ENCODE data around the gene RHBDD2.

RHBDD2 gene

DNA sequence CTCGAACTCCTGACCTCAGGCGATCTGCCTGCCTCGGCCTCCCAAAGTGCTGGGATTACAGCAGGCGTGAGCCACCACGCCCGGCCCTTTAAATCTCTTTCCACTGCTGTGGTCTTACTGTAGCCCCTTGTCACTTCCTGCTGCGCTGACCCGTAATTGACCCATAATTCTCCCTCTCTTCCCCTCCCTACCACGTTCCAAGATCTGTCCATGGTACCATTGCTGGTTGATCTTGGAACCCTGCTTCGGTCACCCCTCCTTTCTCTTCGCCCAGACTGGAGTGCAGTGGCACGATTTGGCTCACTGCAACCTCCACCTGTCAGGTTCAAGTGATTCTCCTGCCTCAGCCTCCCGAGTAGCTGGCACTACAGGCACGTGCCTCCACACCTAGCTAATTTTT lies 42.6 kb downstream of the RHBDD2 start:
- DNase-seq = no peak

DNA sequence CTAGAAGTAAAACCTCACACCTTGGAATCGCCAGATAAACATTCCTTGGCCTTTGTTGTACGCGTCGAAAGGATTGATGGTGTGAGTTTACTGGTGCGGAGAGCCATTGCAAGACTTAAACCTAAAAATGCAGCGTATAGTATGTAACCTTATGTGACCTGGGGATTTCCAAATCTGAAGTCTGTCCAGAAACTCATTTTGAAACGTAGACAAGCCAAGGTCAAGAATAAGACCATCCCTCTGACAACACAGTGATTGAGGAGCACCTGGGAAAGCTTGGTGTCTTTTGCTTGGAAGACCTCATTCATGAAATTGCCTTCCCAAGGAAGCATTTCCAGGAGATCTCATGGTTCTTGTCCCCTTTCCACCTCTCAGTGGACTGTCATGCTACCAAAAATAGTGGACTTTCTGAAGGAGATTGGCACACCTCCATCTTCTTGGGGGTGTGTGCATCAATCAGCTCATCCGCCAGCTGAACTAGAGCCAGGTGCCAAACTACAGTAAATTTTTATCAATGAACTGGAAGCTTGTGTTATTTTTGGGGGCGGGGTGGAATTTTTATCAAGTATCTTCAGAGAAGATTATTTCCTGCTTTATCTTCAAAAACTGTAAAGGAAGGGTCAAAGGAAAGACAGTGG lies 44.3 kb downstream of the RHBDD2 start:
- DNase-seq = no peak

DNA sequence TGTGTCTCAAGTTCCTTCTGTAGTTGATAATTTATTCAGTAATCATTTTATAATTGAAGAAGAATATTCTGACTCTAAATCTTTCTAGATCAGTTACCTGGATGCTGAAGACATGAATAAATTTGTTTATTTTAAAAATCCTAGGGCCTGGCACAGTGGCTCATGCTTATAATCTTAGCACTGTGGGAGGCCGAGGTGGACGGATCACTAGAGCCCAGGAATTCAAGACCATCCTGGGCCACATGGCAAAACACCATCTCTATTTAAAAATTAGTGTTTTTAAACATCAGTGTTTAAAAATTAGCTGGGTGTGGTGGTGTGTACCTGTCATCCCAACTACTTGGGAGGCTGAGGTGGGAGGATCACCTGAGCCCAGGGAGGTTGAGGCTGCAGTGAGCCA lies 45.4 kb downstream of the RHBDD2 start:
- no peak for DNase-seq

DNA sequence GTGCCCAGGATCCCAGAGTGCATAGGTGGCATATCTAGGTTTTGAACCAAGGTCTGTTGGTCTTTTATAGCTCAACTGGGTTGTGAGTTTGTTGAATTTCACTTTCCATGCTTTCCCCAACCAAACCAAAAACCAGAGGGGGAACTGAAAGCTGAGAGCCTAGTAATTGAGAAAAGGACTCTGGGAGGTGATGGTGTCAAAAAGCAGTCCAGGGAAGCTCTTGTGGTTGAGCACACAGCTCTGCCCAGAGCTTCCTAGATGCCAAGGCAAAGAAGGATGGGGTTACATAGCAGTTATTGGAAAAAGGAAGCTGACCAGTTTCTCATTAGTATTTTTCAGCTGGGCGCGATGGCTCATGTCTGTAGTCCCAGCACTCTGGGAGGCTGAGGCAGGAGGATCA lies 46.1 kb downstream of the RHBDD2 start:
- no peak for DNase-seq

DNA sequence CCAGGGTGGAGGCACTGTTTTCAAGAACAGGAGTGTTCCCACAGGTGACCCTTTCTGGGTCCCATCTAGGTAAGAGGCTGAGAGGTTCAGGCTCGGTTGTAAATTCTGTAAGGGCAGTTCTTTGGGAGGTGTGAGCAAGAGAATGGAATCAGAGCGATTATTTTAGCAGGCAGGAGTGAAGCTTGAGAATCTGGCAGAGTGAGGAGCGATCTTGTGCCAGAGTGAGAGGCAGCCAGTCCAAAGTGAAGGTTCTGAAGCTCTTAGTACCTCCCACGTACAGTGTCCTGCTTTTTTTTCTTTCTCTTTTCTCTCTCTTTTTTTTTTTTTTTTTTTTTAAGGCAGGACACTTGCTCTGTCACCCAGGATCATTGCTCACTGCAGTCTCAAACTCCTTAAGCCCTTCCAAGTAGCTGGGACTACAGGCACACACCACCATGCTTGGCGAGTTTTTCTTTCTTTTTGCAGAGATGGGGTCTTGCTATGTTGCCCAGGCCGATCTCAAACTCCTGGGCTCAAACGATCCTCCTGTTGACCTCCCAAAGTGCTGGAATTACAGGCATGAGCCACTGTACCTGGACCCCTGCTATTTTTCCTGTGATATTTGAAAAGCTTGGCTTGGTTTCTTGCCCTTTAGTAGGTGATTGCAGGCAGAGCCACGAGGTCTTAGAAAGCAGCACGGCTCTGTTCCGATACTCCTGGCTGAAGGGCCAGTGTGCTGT lies 47.0 kb downstream of the RHBDD2 start:
- DNase-seq = no peak

DNA sequence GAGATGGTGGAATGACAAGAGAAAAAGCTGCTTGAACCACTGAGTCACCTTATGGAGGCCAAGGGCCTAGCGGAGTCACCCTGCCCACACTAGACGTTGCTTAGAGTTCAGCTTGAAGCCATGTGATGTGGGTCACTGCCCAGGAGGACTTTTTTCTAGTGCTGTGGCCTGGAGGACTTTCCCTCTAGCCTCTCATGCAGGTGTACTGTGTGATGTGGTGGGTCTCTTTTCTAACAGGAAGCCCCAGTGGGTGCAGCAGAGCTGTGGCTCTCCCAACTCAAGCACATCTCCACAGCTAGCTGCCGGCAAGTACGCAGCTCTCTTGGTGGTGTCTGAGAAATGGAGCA lies 49.7 kb downstream of the RHBDD2 start:
- DNase-seq = no peak

DNA sequence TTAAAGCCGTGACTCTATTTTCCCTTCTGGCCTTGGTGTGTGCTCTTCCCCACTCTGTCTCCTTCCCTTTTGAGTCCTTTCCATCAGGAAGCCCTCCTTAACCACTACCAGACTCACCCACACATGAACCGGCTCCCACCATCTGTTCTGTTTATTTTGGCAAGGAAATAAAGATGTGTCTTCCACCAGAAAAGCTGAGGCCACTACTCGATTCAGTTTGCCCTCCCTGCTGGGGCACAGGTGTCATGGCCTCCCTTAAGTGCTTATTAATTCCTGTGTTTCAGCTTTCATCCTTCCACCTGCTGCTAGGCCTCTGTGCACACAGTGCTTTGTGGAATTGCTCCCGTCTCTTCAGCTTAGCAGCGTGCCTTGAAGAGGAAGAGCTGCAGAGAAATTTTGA lies 52.8 kb downstream of the RHBDD2 start:
- DNase-seq = no peak

DNA sequence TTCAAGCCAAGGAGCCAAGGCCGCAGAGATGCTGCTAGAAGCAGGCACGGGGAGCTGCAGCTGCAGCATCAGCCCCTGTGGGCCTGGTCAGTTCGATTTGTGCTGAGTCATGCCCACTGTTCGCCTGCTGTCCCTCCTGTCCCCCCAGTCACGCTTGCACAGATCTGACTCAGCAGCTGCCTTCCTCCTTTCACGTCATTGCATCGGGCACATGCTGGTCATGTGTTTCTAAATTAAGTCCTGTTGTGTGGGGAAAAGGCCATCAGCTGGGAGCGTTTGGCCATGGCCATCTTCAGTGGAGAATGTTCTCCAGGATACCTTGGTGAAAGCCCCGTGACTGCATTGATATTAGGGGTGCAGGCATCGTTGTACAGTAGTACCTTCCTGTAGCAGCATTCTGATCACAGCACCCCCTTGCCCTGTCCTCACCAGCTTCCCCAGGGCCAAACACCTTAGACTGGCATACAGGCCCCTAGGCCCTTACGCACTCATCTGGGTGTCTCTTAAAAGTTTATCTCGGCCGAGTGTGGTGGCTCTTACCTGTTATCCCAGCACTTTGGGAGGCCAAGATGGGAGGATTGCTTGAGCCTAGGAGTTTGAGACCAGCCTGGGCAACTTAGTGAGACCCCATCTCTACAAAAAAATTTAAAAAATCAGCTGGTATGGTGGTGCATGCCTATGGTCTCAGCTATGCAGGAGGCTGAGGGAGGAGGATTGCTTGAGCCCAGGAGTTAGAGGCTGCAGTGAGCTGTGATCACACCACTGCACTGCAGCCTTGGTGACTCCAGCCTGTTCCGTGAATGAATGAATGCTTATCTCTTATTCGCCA lies 59.3 kb downstream of the RHBDD2 start:
- DNase-seq = peak; percentile 40

Data from hematopoietic multipotent progenitor cell treated with erythropoietin and hydrocortisone succinate and interleukin-3 and kit ligand, for 4 days (in vitro differentiated cells).